ENCODE measurements around the gene KCNAB2.

The KCNAB2 gene

DNA sequence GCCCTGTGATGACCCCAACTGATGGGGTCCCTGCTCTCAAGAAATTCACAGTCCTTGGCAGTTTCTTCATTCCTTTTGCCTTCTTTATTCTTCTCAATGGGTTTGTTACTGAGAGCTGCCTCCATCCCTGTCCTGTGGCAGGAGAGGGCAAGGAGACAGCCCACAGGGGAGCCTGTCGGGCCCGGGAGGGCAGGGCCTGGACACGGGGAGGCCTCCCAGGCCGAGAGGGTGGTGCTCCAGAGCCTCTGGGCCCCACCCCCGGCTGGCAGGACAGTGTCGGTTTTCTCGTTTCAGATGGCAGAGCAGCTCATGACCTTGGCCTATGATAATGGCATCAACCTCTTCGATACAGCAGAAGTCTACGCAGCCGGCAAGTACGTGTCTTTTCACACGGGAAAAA lies 36.2 kb downstream of the KCNAB2 start:
- DNase-seq (ENCODE audit: low read depth in 2 of 2) = no peak

DNA sequence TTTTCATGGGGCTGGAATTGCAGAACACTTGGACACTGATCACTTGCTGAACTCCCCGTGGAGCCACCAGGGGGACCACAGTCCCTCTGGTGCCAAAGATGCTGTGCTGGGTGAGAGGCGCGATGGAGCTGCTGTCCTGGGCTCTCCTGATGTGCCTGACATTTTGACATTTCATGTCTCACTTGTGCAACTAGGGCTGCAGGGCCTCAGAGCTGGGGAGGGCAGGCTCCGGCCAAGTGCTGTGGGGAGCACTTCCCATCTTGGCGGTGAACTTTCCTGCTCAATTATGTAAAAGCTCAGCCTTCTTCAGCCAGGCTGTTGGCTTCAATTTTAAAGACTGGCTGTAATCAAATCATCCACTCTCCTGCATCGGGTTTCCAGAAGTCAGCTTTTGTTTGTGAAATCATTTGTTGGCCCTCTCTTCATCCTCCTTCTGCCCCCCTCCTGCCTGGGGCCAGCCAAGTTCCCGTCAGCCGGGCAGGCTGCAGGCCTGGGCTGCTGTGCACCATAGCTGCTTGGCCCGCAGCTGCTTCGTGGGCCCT lies 36.8 kb downstream of the KCNAB2 start:
- DNase-seq (ENCODE audit: low read depth in 2 of 2) = no peak

DNA sequence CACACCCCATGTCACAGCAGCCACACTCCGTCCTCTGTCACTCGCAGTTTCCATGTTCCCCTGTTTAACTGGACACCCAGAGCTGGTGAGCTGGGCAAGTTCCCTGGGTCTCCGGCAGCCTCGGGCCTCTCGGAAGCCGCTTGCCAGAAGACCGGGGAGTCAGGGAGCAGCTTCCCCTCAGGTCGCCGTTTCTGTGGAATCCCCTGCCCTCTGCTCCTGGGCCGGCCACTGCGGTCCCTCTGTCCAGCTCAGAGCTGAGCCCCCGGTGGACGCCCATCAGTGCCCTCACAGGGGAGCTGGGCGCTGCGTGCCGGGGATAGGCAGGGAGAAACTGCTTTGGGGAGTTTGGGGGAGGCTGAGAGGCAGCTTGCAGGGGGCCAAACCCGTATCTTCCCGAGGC lies 37.7 kb downstream of the KCNAB2 start:
- no peak for DNase-seq (ENCODE audit: low read depth in 2 of 2)

DNA sequence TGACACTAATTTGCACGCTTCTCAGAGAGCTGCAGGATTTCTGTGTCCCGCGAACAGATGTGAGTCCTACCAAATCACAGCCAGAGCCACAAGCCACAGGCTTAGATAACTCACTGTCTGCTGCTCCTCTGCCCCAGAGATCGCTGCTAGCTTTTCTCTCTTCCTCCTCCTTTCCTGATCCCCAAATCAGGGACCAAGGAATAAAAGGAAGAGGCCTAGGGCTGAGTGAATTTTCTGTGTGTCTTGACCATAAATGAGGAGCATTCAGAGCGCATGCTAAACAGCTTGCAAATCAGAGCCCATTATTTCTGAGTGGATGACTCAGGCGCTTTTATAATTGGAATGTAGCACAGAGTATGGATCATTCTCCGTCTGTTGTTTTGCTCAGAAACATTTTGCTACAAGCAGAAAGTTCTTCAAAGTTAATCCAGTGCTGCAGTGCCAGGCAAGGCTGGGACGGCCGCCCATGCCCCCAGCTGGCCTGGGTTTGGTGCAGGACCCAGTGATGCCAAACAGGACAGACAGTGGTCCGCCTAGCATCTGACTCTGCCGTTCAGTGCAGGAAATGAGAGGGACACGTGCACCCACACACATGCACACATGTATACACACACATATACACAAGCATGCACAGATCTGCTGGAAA lies 38.2 kb downstream of the KCNAB2 start:
- no peak for DNase-seq (ENCODE audit: low read depth in 2 of 2)

DNA sequence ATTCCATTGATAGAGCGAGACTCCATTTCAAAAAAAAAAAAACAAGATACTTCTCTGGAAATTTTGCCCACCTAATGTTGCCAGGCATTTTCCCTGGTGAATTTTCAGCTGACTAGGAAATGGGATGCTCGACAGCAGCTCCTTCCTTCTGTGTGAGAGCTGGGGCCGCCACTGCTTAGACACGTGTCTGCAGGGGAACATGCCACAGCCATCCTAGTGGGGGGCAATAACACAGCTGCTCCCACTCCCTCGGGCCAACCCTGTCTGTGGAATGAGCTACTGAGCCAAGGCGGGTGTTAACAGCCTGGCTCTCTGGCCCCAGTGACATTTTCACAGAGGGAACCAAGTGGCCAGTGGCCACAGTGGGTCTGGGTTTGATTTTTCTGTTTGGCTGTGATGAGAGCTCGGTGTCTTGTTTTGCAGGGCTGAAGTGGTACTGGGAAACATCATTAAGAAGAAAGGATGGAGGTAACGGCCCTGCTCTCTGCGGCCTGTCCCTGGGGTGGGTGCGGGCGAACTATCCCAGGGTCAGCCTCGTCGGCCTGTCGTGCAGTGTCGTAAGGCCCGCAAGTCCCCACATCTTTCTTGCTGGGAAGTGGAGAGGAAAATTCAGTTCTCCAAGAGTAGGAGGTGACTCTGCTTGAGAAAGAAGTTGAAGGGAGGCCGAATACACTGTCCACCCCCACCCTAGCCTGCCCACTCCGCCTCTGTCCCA lies 39.2 kb downstream of the KCNAB2 start:
- DNase-seq (ENCODE audit: low read depth in 2 of 2) = no peak

DNA sequence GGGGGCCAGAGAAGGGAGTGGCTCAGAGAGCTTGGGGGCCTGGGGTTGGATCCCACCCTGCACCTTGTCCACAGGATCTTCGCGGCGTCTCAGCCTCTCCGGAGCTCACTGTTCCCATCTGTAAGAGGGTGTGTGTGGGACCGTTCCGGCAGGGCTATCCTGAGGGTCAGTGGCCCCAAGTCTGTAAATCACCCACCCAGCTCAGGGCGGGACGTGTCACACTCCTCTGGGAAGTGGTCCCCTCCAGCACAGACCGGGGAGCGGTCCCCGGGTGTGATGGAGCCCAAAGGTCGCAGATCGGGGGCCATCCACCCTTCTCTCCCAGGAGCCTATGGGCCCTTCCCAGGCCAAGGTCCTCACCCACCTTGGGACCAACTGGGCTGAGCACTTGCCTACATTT lies 40.0 kb downstream of the KCNAB2 start:
- no peak for DNase-seq (ENCODE audit: low read depth in 2 of 2)

DNA sequence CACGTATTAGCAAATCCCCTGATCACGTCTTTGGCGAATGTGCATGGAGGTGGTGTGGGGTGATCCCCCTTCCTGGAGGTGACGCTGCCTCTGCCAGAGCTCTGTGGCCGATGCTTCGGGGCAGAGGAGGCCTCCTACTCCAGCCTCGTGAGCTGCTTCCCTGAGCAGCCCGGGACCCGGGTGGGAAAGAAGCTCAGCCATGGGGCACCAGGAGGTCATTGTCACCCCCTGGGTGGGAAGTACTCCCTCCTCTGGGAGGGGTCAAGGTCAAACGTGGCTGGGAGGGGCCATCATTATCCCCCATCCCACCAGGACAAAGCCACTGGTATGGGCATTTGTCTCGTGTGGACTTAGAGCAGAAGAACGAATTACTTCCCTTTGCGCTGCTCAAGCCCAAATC lies 40.7 kb downstream of the KCNAB2 start:
- DNase-seq (ENCODE audit: low read depth in 2 of 2) = no peak

DNA sequence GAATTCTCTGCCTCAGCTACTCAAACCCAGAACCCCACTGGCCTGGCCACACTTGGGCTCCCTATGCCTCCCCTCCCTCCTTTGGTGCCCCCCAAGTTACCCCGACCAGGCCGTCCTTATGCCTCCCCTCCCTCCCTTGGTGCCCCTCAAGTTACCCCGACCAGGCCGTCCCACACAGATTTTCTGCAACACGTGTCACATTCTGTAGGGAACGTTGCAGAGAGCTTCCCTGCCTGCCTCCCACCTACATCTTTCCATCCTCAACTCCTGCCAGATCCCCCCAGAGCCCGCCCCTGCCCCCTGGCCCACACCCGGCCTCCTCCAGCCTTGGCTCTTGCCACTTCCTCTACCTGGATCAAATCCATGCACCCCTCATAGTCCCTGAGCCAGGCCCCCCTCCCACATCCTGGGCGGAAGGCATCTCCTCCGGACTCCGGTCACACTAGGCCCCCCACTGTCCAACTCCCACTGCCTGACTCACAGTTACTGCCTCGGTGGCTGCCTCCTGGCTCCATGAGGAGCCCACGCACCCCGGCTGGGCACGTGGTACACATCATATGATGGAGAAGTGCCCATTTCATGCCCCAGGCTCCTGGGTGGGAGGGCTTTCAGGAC lies 41.2 kb downstream of the KCNAB2 start:
- DNase-seq (ENCODE audit: low read depth in 2 of 2) = no peak

DNA sequence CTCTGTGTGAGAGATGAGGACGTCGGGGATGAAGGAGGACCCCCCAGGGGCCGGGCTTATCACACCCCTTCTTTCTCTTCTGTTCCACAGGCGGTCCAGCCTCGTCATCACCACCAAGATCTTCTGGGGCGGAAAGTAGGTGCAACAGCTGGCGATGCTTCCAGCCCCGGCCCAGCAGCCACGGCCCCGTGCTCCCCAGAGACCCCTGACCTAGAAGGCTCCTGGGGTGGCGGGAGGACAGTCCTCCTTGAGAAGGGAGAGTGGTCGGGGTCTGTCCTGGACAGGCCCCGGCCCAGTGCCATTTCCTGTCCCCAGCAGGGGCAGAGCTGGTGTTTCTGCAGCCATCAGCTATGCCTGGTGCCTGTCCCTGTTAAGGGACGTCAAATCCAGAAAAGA lies 41.7 kb downstream of the KCNAB2 start:
- no peak for DNase-seq (ENCODE audit: low read depth in 2 of 2)

DNA sequence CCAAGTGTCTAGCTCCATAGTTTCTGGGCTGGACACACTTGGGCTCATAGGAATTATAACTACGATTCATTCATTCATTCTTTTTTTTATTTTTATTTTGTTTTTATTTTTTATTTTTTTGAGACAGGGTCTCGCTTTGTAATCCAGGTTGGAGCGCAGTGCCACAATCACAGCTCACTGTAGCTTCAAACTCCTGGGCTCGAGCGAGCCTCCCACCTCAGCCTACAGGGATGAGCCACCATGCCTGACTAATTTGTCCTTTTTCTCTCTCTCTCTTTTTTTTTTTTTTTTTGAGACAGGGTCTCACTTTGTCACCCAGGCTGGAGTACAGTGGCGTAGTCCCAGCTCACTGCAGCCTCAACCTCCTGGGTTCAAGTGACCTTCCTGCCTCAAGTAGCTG lies 42.3 kb downstream of the KCNAB2 start:
- no peak for DNase-seq (ENCODE audit: low read depth in 2 of 2)

DNA sequence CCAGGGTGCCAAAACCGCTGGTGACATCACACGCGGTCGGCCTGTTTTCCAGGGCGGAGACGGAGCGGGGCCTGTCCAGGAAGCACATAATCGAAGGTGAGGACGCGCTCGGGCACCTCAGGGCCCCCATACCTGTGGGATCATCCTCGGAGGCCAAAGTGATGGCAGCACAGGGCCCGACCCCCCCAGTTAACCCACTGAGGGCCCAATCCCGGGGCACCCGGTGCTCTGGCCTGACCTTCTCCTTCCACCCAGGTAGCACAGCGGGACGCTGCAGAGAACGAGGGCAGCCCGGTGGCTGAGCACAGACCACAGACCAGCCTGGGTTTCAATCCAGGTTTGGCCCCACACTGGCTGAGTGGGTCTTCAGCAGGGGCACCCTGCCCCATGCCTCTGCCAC lies 43.3 kb downstream of the KCNAB2 start:
- no peak for DNase-seq (ENCODE audit: low read depth in 2 of 2)

DNA sequence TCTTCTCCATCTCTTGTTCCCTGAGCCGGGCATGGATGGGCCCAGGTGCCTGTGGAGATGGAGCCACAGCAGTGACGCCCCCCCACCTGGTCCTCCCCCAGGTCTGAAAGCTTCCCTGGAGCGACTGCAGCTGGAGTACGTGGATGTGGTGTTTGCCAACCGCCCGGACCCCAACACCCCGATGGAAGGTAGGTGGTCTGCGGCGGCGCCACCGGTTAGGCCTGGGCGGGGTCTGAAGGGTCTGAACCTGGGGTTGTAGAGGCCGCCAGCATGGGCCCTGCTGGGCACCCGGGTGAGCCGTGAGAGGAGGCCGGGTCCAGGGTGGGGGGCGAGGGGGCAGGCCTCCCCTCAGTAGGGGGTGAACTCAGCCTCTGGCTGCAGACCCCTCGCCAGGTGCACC lies 44.6 kb downstream of the KCNAB2 start:
- no peak for DNase-seq (ENCODE audit: low read depth in 2 of 2)

DNA sequence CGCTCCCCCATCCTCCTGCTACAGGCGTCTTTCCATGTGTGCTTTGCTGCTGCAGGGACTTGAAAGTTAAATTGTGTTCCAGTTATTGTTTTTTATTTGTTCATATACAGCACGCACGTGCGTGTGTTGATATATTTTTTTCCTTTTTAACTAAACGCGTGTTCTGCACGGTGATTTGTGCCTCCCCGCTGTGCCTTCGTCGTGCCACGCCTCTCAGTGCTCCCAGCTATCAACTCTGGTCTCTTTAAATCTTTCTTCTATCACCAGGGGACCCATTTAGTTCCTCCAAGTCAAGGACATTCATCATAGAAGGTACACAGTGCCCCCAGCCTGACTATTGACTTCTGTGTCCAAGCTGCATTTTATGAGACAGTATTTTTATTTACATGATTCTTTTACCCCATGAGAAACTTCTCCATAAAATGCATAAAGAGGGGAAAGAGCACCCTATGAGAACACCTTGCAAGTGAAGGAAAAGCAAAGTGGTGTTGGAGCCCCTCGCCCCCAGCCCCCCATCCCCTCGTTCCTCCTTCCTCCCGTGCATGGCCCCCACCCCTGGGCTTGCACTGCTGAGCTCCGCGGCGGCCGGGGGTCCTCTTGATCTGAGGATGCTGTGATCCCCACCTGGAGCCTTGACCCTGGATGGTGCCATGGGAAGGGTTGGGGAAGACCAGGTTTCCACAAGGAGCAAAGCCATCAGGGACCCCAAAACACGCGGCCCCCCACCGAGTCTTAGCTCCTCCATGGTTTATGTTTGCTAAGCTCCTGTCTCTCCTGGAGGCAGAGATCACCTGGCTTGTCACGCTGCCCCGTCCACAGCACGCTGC lies 45.5 kb downstream of the KCNAB2 start:
- no peak for DNase-seq (ENCODE audit: low read depth in 2 of 2)

DNA sequence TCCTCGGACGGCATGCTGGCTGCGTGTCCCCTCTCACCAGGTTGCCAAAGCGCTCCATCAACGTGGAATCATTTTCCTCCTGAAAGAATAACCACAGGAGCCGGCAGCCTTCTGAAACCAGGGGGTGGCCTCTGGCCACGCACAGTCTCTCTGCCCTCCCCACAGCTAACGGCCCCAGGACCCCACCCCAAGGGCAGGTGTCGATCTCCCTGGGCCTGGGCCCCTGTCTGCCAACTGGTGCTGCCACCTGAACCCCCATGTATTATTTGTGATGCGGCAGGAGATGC lies 46.1 kb downstream of the KCNAB2 start:
- DNase-seq (ENCODE audit: low read depth in 2 of 2) = no peak

DNA sequence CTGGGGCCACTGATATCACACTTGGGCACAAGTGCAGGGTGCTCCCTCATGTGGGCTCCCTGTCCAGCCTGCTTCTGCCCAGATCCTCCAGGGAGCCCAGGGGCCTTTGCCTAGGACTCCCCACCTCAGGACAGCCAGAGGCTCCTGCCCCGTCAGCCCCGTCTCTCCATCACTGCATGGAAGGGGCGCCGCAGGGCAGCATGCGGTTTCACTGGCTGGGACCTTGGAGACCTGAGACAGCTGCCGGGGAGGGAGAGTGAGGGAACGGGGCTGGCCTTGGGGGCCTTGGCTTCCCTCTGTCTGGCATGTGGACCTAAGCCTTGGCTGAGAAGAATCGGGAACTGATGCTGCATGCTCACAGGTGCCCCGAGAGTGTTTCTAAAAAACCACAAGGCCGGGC lies 46.5 kb downstream of the KCNAB2 start:
- no peak for DNase-seq (ENCODE audit: low read depth in 2 of 2)

DNA sequence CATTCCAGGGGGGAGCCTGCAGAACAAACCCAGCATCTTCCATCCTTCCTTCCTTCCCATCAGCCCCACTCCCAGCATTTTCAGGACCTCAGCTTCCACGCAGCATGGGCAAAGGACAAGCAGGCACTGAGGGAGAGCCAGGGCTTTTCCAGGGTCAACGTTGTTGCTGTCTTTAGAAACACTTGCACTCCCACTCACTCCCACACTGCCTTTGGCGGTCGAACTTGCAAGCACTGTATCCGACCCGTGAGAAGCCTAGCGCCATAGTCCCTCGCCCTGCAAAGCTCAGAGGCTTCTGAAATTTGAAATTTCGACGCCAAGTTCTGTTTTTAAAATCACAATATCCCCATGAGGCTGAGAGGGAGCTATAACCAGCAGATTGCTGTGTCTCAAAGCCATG lies 47.4 kb downstream of the KCNAB2 start:
- DNase-seq (ENCODE audit: low read depth in 2 of 2) = no peak

DNA sequence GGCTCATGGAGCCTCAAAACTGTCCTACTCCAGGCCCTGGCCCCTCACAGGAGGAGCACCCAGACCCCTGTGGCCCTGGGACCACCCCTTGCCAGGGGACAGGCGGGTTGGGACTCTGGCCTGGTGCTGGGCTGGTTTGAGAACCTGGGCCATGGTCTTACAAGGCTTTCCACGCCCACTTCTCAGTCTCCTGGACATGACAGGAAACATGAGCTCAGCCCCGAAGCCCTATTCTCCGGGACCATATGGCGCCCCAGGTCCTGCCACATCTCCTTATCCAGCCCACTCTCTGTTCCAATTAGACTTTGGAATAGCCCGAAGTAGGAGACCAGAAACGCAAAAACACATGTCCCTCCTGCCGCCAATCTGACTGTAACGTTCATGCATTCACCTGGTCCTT lies 47.9 kb downstream of the KCNAB2 start:
- DNase-seq (ENCODE audit: low read depth in 2 of 2) = no peak

DNA sequence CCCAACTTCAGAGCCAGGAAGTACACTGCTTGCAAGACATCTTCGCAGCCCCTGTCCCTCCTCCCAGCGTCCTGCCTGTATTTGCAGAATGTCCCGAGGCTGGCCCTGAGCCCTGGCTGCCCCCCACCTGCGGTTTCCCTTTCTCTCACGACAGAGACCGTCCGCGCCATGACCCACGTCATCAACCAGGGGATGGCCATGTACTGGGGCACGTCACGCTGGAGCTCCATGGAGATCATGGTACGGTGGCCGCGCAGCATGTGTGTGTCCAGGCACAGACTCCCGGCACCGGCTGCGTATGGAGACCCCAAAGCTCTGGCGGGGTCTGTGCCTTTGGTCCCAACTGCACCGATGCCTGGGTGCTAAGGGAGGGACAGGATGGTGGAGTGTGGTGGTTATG lies 48.6 kb downstream of the KCNAB2 start:
- no peak for DNase-seq (ENCODE audit: low read depth in 2 of 2)

DNA sequence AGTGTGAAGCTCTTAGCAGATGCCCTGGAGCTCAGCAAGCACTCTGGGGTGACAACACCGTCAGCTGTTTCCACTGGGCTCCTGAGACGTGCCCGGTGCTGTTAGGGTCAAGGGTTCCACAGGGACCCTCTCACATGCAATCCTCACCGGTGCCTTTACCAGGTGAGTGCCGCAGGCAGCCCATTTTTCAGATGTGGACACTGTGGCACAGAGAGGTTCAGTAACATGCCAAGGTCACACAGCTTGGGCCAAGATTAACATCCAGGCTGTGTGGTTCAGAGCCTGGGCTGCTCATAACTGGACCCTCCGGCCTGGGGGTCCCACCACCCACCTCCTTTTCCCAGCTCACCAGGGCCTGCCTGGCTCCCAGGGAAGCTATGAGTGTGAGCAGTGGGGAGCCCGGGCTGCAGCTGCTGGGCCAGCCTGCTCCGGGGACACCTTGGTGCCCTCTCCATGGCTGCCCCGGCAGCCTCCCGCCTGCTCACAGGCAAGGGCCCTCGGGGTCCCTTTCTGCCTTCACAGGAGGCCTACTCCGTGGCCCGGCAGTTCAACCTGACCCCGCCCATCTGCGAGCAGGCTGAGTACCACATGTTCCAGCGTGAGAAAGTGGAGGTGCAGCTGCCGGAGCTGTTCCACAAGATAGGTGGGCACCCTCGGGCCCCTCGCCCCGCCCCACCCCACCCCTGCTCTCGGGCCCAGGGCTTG lies 49.3 kb downstream of the KCNAB2 start:
- DNase-seq (ENCODE audit: low read depth in 2 of 2) = no peak

DNA sequence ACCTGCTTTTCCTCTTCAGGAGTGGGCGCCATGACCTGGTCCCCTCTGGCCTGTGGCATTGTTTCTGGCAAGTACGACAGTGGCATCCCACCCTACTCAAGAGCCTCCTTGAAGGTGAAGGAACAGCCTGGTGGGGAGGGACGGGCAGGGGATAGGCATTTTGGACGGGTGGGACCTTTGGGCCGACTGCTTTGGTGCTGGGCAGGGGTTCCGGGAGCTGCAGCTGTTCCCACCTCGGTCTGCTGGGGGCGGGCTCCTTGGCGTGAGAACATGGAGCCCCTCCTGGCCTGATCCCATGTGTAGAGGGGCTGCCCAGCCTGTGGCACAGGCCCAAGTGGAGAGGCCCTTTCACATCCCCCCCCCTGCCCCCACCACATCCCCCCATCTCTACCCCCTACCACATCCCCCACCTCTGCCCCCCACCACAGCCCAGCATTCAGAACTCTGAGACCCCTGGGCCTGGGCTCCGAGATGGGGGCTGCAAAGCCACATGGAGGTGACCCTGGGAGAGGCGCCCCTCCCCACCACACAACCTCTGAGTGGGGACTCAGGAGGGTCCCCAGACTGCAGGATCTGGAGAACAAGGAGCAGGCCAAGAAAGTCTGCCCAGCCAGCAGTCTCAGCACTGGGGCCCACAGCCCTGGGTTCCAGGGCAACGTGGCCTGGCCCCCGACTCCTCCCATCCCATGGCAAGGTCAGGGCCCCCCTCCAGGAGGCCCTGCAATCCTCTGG lies 50.0 kb downstream of the KCNAB2 start:
- DNase-seq (ENCODE audit: low read depth in 2 of 2) = no peak
